Measurements from ENCODE around the gene DSCAML1. TPM values are rescaled to one million over a fixed set of nuclear protein-coding genes. Genes with fewer than 3 reads are reported as not detected.

The DSCAML1 gene
- total RNA-seq, 2 donors from 2014 or later, result 0.21 to 0.41 TPM

GRCh38 chr11:117830072-117830471 is 33.1 kb upstream of the DSCAML1 start:
- Histone ChIP-seq H3K9me3 (no peaks in the 10 kb centered on the region), H3K4me3 (no peak overlapping the region), H3K27me3 (replicated peaks; ENCODE audit: insufficient read depth) (no peaks in the 10 kb centered on the region), H3K4me1 (ENCODE audit: control insufficient read depth in 1 of 2, low read depth in 2 of 2) (no peaks in the 10 kb centered on the region), H3K36me3 (no peaks in the 10 kb centered on the region), H3K27ac (no peak overlapping the region)
- no peak for ATAC-seq (ENCODE audit: insufficient number of reproducible peaks, low FRiP score, low read depth)
- TF ChIP-seq, protein P1, sequence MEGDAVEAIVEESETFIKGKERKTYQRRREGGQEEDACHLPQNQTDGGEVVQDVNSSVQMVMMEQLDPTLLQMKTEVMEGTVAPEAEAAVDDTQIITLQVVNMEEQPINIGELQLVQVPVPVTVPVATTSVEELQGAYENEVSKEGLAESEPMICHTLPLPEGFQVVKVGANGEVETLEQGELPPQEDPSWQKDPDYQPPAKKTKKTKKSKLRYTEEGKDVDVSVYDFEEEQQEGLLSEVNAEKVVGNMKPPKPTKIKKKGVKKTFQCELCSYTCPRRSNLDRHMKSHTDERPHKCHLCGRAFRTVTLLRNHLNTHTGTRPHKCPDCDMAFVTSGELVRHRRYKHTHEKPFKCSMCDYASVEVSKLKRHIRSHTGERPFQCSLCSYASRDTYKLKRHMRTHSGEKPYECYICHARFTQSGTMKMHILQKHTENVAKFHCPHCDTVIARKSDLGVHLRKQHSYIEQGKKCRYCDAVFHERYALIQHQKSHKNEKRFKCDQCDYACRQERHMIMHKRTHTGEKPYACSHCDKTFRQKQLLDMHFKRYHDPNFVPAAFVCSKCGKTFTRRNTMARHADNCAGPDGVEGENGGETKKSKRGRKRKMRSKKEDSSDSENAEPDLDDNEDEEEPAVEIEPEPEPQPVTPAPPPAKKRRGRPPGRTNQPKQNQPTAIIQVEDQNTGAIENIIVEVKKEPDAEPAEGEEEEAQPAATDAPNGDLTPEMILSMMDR (IDR thresholded peaks at IDR 0.05), result no peak
- DNase-seq (ENCODE audit: low spot score), result no peak

DNA sequence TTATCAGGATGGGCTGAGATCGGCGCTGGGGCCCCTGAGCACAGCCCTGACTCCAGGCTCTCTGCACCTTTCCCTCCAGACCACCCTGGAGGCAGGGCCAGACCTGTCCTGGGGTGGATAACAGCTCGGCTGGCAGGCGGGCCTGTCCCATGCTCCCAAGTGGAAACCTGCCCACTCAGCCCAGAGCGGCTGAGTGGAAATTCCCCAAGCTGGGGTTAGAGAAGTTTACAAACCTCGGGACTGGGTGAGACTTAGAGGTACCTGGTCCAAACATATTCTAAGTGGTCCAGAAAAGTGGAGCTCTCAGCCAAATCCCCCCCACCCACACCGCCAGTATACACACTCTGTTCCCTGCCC is 32.3 kb upstream of the DSCAML1 start:
- Histone ChIP-seq H3K4me3 (no peak overlapping the region), H3K27ac (no peak overlapping the region), H3K27me3 (replicated peaks; ENCODE audit: insufficient read depth) (no peaks in the 10 kb centered on the region), H3K36me3 (no peaks in the 10 kb centered on the region), H3K9me3 (no peaks in the 10 kb centered on the region), H3K4me1 (ENCODE audit: control insufficient read depth in 1 of 2, low read depth in 2 of 2) (peaks cover 0 to under 1% of the 10 kb centered on the region in 2 donors)
- no peak for DNase-seq (ENCODE audit: low spot score)
- no peak for ATAC-seq (ENCODE audit: insufficient number of reproducible peaks, low FRiP score, low read depth)
- TF ChIP-seq, protein P1 (IDR thresholded peaks at IDR 0.05), result no peak

GRCh38 chr11:117828611-117829368 is 31.8 kb upstream of the DSCAML1 start:
- peak; percentile 1 for DNase-seq (ENCODE audit: low spot score)
- Histone ChIP-seq H3K4me3 (no peak overlapping the region), H3K4me1 (ENCODE audit: control insufficient read depth in 1 of 2, low read depth in 2 of 2) (peaks cover 0 to 3% of the 10 kb centered on the region in 2 donors), H3K9me3 (no peaks in the 10 kb centered on the region), H3K27ac (no peak overlapping the region), H3K36me3 (no peaks in the 10 kb centered on the region), H3K27me3 (replicated peaks; ENCODE audit: insufficient read depth) (no peaks in the 10 kb centered on the region)
- TF ChIP-seq, protein P1 (IDR thresholded peaks at IDR 0.05), result no peak
- no peak for ATAC-seq (ENCODE audit: insufficient number of reproducible peaks, low FRiP score, low read depth)

DNA sequence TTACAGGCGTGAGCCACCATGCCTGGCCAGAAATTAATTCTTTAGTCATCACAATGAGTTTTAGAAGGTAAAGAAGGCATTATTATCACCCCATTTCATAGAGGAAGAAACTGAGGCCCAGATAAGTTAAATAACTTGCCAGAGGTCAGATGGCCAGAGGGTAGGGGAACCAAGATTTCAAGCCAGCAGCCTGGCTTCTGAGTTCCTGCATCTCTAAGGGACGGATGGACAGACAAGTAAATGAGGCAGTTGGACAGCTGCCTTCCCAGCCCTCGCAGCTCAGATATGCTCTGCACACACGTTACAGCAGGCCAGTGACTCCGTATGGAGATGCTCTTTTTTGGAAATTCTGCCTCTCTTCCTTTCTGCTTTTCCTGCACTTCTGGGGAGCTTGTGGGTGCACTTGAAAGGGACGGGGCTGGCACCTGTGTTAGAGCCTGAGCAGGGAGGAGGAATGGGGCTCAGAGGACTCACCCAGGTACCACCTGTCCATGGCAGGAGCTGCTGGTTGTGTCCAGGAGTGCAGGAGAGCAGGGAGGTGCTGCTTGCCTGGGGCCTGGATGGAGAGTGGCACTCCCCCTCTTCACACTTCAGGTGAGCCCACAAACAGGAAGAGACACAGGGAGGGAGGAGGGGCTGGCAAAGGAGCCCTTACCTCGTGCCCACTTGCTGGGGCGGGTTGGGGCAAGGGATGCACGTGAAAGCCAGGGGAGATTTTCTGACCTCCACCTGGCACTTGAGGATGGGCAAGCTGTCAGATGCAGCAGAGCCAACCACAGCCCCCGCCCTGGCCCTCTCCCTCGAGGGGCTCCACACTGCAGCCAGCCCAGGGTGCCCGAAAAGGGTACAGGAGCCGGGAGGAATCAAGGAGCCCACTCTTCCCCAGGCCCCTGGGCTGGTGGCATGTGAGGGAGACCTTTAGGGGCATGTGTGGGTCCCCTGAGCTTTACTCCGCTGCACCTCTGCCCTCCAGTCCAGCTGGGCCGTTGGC is 30.8 kb upstream of the DSCAML1 start:
- TF ChIP-seq, protein P1 (IDR thresholded peaks at IDR 0.05), result no peak
- peaks cover 2 to 3% of the 10 kb centered on the region in 2 donors for H3K4me1 ChIP-seq (ENCODE audit: control insufficient read depth in 1 of 2, low read depth in 2 of 2)
- no peaks in the 10 kb centered on the region for H3K9me3 ChIP-seq
- no peak overlapping the region for H3K4me3 ChIP-seq
- no peaks in the 10 kb centered on the region for H3K27me3 ChIP-seq (replicated peaks; ENCODE audit: insufficient read depth)
- H3K36me3 ChIP-seq, result no peaks in the 10 kb centered on the region
- no peak for ATAC-seq (ENCODE audit: insufficient number of reproducible peaks, low FRiP score, low read depth)
- DNase-seq (ENCODE audit: low spot score), result no peak
- H3K27ac ChIP-seq, result no peak overlapping the region

GRCh38 chr11:117826832-117827231 is 29.8 kb upstream of the DSCAML1 start:
- no peak overlapping the region for H3K4me3 ChIP-seq
- ATAC-seq (ENCODE audit: insufficient number of reproducible peaks, low FRiP score, low read depth) (no peak), DNase-seq (ENCODE audit: low spot score) (no peak)
- H3K27ac ChIP-seq, result no peak overlapping the region
- H3K36me3 ChIP-seq, result no peaks in the 10 kb centered on the region
- TF ChIP-seq, protein P1 (IDR thresholded peaks at IDR 0.05), result no peak
- peaks cover 3% of the 10 kb centered on the region in 2 donors for H3K4me1 ChIP-seq (ENCODE audit: control insufficient read depth in 1 of 2, low read depth in 2 of 2)
- no peaks in the 10 kb centered on the region for H3K27me3 ChIP-seq (replicated peaks; ENCODE audit: insufficient read depth)
- H3K9me3 ChIP-seq, result no peaks in the 10 kb centered on the region

Measured in thoracic aorta (tissue), 2 donors.